Activated naive CD8-positive, alpha-beta T cell (primary cell): ENCODE measurements around the gene NCAPD3.
"Not testable (repeated sequence)": the region's sequence is repeated elsewhere in the genome, so short reads cannot be mapped to it uniquely, and the experiment has no call there.

ENCODE experiments used
- H3K27ac Mint-ChIP-seq: one replicate; pipeline ENCODE4 v1.8.0; 2021; ENCODE audit warnings: mixed read lengths
- H3K27me3 Mint-ChIP-seq: one replicate; pipeline ENCODE4 v1.8.0; 2021; ENCODE audit warnings: mixed read lengths
- H3K36me3 Mint-ChIP-seq: one replicate; pipeline ENCODE4 v1.8.0; 2021; ENCODE audit warnings: mixed read lengths
- H3K4me1 Mint-ChIP-seq: one replicate; pipeline ENCODE4 v1.8.0; 2021; ENCODE audit warnings: low read depth, mixed read lengths
- H3K4me3 Mint-ChIP-seq: one replicate; pipeline ENCODE4 v1.8.0; 2021; ENCODE audit warnings: mild to moderate bottlenecking, mixed read lengths
- H3K9me3 Mint-ChIP-seq: one replicate; pipeline ENCODE4 v1.8.0; 2021; ENCODE audit warnings: low read depth, mixed read lengths

NCAPD3 gene

DNA sequence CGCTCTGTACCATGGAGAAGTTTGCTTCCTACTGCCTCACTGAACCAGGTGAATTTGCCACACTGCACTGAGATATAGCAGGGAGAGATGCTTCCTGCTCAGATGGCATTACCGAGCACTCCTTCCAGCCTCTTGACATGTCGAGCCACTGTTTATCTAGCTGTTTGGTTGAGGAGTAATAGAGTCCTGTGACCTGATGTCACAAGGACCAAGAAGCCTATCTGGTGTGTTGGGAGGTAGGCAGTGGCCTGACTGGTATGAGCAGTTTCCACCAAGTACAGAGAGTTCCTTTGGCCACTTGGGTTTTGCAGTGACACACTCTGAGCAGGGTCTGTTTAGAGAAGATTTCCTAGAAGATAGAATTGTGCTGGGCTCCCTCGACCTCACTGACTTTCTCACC, 34.8 kb upstream of the NCAPD3 start:
- H3K36me3 Mint-ChIP-seq: no peaks in the 10 kb centered on the region
- no peak overlapping the region for H3K4me3 Mint-ChIP-seq
- no peak overlapping the region for H3K27ac Mint-ChIP-seq
- H3K9me3 Mint-ChIP-seq: no peaks in the 10 kb centered on the region
- no peaks in the 10 kb centered on the region for H3K27me3 Mint-ChIP-seq
- H3K4me1 Mint-ChIP-seq: peaks cover 16% of the 10 kb centered on the region

DNA sequence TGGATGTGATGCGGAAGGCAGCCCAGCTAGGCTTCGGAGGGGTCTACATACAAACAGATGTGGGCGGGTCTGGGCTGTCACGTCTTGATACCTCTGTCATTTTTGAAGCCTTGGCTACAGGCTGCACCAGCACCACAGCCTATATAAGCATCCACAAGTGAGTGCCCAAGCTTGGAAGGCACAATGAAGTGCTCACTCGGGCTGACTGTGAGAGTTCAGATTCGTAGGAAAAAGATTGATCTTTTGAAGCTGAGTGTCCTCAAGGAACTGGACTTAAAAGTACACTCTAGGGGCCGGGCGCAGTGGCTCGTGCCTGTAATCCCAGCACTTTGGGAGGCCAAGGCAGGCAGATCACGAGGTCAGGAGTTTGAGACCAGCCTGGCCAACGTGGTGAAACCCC, 33.3 kb upstream of the NCAPD3 start:
- H3K4me1 Mint-ChIP-seq: peaks cover 21% of the 10 kb centered on the region
- H3K27ac Mint-ChIP-seq: no peak overlapping the region
- no peak overlapping the region for H3K4me3 Mint-ChIP-seq
- no peaks in the 10 kb centered on the region for H3K36me3 Mint-ChIP-seq
- no peaks in the 10 kb centered on the region for H3K9me3 Mint-ChIP-seq
- no peaks in the 10 kb centered on the region for H3K27me3 Mint-ChIP-seq

DNA sequence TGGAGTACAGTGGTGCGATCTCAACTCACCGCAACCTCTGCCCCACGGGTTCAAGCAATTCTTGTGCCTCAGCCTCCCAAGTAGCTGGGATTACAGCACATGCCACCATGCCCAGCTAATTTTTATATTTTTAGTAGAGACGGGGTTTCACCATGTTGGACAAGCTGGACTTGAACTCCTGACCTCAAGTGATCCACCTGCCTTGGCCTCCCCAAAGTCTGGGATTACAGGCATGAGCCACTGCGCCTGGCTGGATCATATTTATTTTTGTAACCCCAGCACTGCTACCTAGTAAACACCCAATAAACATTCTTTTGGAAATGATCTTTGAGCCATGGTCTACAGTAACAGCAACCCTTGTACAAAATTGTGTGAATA, 31.4 kb upstream of the NCAPD3 start:
- H3K9me3 Mint-ChIP-seq, H3K27me3 Mint-ChIP-seq, H3K36me3 Mint-ChIP-seq, H3K27ac Mint-ChIP-seq, H3K4me3 Mint-ChIP-seq: not testable (repeated sequence)
- H3K4me1 Mint-ChIP-seq: peaks cover 32% of the 10 kb centered on the region

DNA sequence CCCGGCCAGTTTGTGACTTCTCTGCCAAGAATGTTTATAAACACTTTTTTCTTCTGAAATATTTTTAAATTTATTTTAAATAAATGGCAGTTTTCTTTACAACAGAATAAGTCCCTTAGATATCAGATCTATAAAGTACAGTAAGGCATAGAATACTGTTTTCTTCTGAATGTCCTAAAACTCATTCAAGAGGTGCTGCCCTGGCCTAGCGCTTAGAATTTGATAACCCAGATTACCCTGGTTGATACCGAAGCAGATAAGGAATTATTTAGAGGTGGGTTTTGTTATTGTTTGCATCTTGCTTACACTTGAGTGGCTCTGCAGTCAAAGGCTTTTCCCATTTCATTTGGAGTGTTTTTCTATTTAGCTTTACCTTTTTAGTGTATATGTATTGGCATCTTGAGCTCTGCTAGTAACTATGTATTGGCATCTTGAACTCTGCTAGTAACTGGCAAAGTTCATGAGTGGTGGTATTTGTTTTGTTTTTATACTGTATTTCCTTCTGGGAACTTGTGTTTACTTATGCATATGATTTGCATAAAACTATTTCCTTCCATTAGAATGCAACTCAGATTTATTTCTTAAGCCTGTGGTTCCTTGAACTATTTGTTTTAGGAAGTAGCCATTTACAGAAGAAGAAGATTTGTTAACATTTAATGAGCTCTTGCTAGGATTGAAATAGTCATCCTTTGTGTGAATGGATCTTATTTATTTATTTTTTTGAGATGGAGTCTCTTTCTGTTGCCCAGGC, 30.8 kb upstream of the NCAPD3 start:
- Mint-ChIP-seq H3K4me3 (peak overlapping the region; percentile 96), H3K4me1 (peaks cover 32% of the 10 kb centered on the region), H3K9me3 (no peaks in the 10 kb centered on the region), H3K36me3 (no peaks in the 10 kb centered on the region), H3K27ac (no peak overlapping the region), H3K27me3 (no peaks in the 10 kb centered on the region)

DNA sequence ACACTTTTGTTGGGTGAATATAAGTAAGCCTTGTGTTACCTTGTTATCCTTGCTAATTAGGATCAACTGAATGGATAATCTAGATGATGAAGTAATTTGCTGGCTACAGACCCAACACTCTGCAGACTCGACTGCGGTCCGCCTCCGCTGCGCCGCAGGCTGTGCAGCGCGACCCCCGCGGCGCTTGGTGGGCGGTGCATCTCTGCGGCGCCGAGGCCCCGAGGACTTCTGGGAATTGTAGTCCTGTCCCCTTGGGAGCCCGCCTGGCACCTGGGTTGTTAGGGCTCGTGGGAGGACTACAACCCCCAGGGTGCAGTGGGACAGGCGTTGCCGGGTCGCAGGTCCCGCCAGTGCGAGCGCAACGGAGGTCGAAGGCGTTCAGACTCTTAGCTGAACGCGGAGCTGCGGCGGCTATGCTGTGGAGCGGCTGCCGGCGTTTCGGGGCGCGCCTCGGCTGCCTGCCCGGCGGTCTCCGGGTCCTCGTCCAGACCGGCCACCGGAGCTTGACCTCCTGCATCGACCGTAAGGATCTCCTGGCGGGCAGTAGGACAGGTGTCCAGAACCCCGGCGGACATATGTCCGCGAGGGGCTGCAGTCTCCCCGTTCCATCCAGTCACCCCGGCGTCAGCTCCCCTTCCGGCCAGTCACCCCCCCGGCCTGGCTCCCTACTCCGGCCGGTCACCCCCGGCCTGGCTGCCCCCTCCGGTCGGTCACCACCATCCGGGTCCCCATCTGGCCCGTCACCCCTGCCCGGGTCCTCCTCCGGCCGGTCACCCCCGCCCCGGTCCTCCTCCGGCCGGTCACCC, 29.6 kb upstream of the NCAPD3 start, which contains the start of the genes ACAD8 and THYN1:
Gene ACAD8, plus strand, starts transcription at position 381 of the 806 bp plus-strand sequence. Its CDS starts 33 bp downstream, at position 414.
Gene THYN1, minus strand, starts transcription at position 165 of the 806 bp plus-strand sequence. CDS start 470 bp downstream, outside the sequence.
- Mint-ChIP-seq H3K9me3 (no peaks in the 10 kb centered on the region), H3K4me1 (peaks cover 34% of the 10 kb centered on the region), H3K27me3 (no peaks in the 10 kb centered on the region), H3K36me3 (peaks cover 2% of the 10 kb centered on the region), H3K27ac (peak within 1 kb of the TSS; percentile 89), H3K4me3 (peak within 1 kb of the TSS; percentile 96)

DNA sequence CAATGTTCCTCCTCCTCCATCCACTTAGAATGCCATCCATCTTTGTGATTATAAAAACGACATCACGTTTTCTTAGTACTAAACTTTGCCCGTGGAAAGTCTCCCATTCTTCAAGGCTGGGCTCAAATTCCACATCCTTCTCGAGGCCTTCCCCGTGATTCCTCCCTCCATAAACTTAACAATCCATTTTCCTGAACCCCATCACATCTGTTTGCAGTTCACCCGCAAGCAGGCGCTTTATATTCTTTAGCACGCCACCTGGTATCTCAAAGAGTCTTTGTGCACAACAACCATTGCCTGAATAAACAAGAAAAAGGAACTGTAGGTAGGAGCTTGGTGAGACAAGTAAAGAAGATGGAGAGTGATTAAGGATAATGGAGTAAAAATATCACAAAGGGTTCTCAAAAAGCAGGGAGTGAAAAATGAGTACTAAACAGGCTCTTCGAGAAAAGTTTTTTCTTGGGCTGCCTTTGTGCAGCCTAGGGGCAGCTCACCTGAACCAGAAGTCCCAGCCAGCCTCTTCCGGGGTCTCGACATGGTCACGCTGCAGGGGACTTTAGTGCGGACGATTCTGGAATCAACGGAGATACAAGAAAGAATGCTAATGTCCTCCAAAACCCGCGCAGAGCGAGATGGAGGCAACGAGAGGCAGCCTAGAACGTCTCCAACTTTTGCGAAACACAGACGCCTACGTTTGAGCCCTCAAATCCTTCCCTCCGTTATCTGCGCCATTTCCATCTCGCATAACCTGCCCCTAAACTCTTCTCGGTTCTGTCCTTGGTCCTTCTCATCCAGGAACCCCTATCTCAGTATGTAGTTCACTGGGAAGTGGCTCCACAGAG, 28.8 kb upstream of the NCAPD3 start:
- Mint-ChIP-seq H3K27ac (peak overlapping the region; percentile 89), H3K4me1 (peaks cover 33% of the 10 kb centered on the region), H3K4me3 (peak overlapping the region; percentile 96), H3K9me3 (no peaks in the 10 kb centered on the region), H3K36me3 (peaks cover 2% of the 10 kb centered on the region), H3K27me3 (no peaks in the 10 kb centered on the region)

DNA sequence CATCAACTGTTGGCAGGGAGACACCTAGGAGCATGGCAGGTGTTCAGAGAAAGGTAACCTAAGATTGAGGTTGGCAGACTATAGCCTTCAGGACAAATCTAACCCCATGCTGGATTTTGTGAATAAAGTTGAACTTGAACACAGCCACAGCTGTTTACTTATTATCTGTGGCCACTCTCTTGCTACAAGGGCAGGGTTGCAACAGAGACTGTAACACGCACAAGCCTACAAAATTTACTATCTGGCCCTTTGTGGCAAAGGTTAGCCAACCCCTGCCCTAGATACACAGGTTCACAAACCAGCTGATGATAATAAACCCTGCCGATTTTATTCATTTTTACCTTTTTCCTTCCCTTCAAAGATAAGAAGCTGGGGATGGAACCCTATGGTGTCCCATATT, 26.9 kb upstream of the NCAPD3 start:
- Mint-ChIP-seq H3K9me3 (no peaks in the 10 kb centered on the region), H3K4me1 (peaks cover 30% of the 10 kb centered on the region), H3K4me3 (no peak overlapping the region), H3K36me3 (peaks cover 2% of the 10 kb centered on the region), H3K27ac (peak overlapping the region; percentile 89), H3K27me3 (no peaks in the 10 kb centered on the region)

DNA sequence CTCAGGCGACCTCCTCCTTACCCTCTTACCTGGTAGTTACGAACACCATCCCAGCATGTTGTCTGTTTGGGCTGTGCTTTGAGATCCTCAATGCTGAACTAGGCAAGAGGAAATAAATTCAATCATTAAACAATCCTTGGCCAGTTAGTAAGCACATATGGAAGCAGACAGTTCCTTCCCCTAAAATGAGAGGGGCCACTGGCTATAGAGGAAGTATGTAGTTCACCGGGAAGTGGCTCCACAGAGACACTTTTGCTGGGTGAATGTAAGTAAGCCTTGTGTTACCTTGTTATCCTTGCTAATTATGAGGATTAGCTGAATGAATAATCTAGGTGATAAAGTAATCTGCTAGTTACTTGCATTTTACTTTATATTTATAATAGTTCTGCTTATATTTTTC, 26.5 kb upstream of the NCAPD3 start:
- Mint-ChIP-seq H3K27me3 (no peaks in the 10 kb centered on the region), H3K9me3 (no peaks in the 10 kb centered on the region), H3K4me3 (no peak overlapping the region), H3K36me3 (peaks cover 2% of the 10 kb centered on the region), H3K27ac (peak overlapping the region; percentile 50), H3K4me1 (peaks cover 27% of the 10 kb centered on the region)

DNA sequence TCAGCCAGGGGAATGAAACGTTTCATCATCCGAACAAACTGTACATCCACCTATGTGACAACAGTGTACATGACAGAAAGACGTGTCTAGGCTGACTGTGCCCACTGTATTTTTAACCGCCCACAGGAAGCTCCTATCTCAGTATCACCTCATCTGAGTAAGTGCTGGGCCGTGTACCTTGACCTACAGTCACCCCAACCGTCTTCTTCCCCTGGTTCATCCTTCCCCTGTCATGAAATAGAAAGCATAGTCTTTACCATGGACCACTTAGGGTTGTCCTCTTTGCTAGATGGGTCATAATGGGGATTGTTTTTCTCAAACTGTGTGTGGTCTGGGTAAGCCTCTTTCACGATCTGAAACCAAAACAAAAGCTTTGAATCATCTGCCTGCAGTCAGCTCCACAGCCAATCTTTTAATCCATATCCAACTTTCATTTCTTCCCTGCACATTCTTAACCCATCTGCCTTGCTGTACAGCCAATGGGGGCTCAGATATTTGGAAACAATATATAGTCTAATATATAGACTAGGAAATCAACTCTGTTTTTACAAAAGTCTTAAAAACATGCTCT, 25.2 kb upstream of the NCAPD3 start:
- peak overlapping the region; percentile 75 for H3K27ac Mint-ChIP-seq
- H3K27me3 Mint-ChIP-seq: no peaks in the 10 kb centered on the region
- no peaks in the 10 kb centered on the region for H3K9me3 Mint-ChIP-seq
- peaks cover 2% of the 10 kb centered on the region for H3K36me3 Mint-ChIP-seq
- no peak overlapping the region for H3K4me3 Mint-ChIP-seq
- H3K4me1 Mint-ChIP-seq: peaks cover 19% of the 10 kb centered on the region

DNA sequence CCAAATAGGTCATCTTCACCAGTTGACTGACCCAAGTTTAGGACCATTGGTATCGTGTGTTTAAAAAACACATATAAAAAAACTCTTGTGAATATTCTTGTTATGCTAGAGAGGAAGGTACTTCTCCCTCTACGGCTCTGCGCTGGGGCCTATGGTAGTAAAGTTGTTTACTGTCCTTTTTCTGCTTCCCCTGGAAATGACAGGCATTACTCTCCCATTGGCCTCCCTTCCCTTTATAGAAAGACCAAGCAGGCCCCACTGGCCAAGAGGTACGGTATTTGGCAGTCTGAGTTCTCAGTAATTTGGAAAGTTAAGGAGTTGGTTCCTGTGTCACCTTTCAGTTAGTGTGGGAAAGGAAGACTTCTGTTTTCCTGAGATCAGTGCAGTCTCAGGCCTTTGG, 22.9 kb upstream of the NCAPD3 start:
- no peaks in the 10 kb centered on the region for H3K27me3 Mint-ChIP-seq
- peaks cover 9% of the 10 kb centered on the region for H3K4me1 Mint-ChIP-seq
- peaks cover 2% of the 10 kb centered on the region for H3K36me3 Mint-ChIP-seq
- no peaks in the 10 kb centered on the region for H3K9me3 Mint-ChIP-seq
- peak overlapping the region; percentile 77 for H3K27ac Mint-ChIP-seq
- no peak overlapping the region for H3K4me3 Mint-ChIP-seq

DNA sequence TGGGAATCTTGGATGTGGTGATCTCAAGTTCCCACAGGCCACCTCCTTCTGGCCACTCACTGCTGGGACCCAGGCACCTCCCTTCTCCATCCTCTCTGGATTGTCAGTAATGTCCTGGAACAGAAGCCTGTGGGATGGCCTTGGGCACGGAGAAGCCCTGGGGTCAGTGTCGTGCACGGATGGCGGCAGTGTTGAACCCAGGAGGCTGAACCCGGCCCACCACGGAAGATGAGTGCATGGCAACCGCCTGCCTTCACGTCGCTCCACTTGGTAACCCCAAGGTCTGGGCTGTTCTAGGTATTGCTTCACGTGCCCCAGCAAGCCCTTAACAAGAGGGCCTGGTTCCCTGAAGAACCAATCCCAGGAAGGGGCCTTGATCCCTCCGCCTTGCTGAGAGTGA, 22.3 kb upstream of the NCAPD3 start:
- Mint-ChIP-seq H3K27ac (no peak overlapping the region), H3K4me1 (peaks cover 4% of the 10 kb centered on the region), H3K36me3 (peaks cover 2% of the 10 kb centered on the region), H3K9me3 (no peaks in the 10 kb centered on the region), H3K4me3 (no peak overlapping the region), H3K27me3 (no peaks in the 10 kb centered on the region)

DNA sequence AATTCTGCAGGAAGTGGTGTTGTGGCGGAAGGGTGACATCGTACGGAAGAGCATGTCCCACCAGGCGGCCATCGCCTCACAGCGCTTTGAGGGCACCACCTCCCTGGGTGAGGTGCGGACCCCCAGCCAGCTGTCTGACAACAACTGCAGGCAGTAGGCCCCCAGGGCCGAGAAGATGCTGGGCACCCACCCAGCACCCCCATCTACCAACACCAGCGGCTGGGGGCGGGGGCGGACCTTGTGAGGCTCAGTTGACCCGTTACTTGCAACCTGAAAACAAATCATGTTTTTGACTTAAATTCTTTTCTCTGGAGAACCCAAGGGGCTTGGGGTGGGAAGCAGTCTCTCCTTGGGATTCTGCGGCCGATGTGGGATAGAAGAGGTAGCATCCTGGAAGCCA, 21.7 kb upstream of the NCAPD3 start:
- Mint-ChIP-seq H3K36me3 (peaks cover 2% of the 10 kb centered on the region), H3K4me3 (no peak overlapping the region), H3K9me3 (no peaks in the 10 kb centered on the region), H3K27ac (no peak overlapping the region), H3K4me1 (peaks cover 3% of the 10 kb centered on the region), H3K27me3 (no peaks in the 10 kb centered on the region)

DNA sequence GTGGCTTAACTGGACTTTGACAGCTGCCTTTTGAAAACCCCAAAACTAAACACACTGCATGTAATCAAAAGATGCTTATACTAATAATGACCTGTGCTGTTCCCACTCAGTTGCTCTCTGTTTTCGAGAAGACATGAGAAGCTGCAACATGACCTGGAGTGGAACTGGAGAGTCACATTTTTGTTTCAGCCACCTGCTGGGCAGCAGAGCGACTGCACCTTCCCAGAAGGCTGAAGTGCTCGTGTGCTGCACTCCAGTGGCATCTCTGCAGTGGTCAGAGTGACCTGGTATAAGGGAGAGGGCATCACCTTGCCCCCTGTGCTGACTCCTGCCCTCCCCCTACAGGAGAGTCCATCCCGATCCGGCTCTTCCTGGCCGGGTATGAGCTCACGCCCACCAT, 20.8 kb upstream of the NCAPD3 start:
- no peak overlapping the region for H3K4me3 Mint-ChIP-seq
- H3K4me1 Mint-ChIP-seq: peaks cover 3% of the 10 kb centered on the region
- peak overlapping the region; percentile 41 for H3K27ac Mint-ChIP-seq
- H3K36me3 Mint-ChIP-seq: peaks cover 2% of the 10 kb centered on the region
- no peaks in the 10 kb centered on the region for H3K9me3 Mint-ChIP-seq
- no peaks in the 10 kb centered on the region for H3K27me3 Mint-ChIP-seq

DNA sequence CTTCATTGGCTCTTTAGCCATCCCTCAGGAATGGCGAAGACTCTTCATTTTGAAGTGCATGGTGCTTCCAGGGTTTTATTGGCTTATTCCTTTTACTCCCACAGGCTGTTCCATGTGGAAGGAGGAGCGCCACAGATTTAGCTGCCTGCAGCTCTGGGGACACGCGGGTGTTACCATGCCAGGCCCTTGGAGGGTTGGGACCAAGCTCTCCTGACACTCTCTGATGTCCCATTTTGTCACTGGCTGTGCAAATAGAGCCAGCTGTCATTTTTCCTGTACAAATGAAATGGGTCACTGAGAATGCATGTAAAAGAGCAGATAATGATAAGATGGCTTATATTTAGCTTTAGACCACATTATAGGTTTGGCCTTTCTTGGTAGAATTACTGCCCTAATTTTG, 20.1 kb upstream of the NCAPD3 start:
- no peaks in the 10 kb centered on the region for H3K36me3 Mint-ChIP-seq
- H3K27ac Mint-ChIP-seq: no peak overlapping the region
- no peaks in the 10 kb centered on the region for H3K9me3 Mint-ChIP-seq
- H3K27me3 Mint-ChIP-seq: no peaks in the 10 kb centered on the region
- no peak overlapping the region for H3K4me3 Mint-ChIP-seq
- H3K4me1 Mint-ChIP-seq: no peaks in the 10 kb centered on the region
